SU-DHL-6 (cell line): ENCODE data around the gene TFEB.

ENCODE experiments used
- EZH2phosphoT487 ChIP-seq: fragments of 200-600 bp; sonication (generic), shearing (Covaris generic); conservative IDR thresholded peaks from 2 replicates; pipeline ENCODE4 v1.6.1; 2018; ENCODE audit warnings: mild to moderate bottlenecking, antibody characterized with exemption, low read length, moderate library complexity, mixed read lengths
- TF ChIP-seq, protein P1 (sequence below): fragments of 200-600 bp; sonication (generic); IDR thresholded peaks from one replicate; pipeline ENCODE4 v1.5.1; 2017; ENCODE audit warnings: antibody characterized with exemption, mild to moderate bottlenecking, low read length, moderate library complexity; ENCODE audit not compliant: insufficient read depth, poor library complexity, severe bottlenecking

DNA sequence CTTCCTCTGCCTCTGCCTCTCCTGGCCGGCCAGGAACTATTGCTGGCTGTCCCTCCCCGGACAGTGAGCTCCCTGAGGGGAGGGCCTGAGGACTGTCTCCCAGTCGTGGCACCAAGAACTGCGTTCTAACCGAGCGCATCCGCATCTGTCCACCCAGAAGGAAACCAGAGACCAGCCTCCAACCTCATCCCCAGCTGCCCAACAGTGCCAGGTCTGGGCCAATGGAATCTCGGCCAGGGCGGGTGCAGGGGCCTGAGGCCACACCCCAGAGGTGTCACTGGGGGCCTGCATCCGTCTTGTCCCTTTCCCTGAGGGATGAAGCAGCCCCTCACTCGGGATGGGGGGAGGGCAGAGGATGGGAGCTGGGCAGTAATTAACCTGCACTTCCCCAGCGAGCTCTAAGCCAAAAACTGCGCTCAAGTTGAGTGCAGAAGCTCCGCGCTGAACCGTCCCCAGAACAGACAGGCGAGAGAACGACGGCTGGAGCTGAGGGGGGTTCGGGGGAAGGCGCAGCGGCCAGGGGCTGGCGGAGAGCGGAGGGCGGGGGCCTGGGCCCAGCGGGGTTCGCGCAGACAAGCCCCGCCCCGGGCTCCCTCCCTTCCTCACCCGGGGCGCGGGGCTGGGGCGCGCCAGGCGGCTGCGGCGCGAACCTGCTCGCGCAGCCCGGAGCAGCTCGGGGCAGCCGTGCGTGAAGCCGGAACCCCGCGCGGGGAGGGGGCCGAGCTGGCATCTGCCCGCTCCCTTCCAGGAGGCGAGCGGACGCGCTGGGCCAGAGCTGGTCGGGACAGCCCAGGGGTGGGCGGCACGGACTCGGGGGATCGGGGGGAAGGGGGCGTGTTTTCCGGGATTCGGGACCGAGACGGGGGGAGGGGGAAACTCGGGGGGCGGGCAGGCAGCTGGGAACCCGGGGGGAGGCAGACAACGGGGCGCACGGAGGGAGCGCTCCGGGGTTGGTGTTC lies 1.4 kb downstream of the TFEB start:
- TF ChIP-seq, protein P1, sequence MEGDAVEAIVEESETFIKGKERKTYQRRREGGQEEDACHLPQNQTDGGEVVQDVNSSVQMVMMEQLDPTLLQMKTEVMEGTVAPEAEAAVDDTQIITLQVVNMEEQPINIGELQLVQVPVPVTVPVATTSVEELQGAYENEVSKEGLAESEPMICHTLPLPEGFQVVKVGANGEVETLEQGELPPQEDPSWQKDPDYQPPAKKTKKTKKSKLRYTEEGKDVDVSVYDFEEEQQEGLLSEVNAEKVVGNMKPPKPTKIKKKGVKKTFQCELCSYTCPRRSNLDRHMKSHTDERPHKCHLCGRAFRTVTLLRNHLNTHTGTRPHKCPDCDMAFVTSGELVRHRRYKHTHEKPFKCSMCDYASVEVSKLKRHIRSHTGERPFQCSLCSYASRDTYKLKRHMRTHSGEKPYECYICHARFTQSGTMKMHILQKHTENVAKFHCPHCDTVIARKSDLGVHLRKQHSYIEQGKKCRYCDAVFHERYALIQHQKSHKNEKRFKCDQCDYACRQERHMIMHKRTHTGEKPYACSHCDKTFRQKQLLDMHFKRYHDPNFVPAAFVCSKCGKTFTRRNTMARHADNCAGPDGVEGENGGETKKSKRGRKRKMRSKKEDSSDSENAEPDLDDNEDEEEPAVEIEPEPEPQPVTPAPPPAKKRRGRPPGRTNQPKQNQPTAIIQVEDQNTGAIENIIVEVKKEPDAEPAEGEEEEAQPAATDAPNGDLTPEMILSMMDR, result peak; percentile 11
- TF ChIP-seq EZH2phosphoT487, result no peak
